Limb (tissue), 2 donors: Measurements from ENCODE around the gene WDR45.
A peak's percentile ranks its signal among the peaks of the same experiment; 100 is the strongest.

Experiments
- DNase-seq, 2 donors: peaks; one replicate each; pipeline ENCODE4 v3.0.0-alpha.2; 2016; ENCODE audit errors: extremely low spot score in 2 of 2

The WDR45 gene

DNA sequence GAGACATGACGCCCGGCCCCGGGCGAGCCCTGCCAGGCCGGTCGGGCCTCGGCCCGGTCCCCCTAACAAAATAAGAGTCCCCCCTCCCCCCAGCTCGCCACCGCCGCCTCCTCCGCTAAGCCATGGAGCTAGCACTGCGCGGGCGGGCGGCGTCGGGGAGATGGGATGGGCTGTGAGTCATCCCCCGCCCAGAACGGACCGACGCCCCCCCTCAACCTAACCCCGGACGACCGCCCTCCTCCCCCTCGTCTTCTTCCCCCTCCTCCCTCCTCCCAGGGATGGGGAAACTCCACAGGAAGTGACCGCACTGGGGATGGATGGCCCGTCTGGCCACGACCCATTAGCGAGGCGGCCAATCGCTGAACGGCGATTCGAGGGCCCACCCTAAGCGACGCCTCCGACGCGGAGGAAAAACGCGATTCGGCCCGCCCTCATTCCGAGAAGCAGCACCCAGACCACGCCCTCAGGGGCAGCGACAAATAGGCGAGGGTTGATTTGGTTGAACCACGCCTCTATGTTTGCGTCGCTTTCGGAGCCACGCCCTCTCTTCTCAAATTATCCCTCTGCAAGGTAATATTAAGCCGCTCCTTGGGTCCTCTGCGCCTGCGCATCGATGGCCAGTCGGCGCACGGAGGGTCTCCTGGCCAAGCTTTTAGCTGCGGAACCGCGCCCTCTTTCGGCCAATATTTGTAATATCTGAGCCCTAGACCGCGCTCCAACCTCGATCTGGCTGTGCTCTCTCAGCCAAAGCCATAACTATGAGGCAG lies 36.3 kb downstream of the WDR45 start, which contains the start of gene TFE3:
TSS of gene TFE3 (minus strand) at position 138 of the 767 bp plus-strand sequence. CDS start at position 7, 131 bp downstream.
- DNase-seq = peak; percentile 95 to 96

DNA sequence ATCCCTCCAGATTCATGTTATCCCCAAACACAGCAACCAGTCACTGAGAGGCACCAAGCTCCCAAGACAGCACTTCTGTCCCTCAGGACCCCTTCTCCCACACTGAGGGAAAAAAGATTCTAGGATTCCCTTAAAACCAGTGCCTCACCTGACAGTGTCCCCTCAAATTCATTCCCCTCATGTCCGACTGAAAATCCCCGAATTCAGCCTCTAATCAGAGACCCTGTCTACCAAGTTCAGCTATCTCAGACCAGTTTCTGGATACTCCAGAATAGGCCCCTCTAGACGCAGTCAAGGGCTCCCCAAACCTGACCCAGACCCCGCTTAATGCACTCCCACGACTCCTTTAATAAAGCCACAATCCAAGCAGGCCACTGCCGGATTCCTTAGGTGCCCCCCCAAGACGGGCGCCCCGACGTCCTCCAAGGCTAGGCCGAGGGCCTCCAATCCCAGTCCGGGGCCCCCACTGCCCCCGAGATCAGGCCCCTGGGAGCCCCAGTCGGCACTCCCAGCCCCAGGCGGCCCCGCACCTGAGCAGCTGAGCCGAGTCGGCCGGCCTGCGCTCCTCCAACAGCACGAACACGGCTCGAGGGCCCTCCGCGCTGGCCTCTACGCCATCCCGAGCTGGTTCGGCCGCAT lies 37.0 kb downstream of the WDR45 start:
- DNase-seq = no peak

DNA sequence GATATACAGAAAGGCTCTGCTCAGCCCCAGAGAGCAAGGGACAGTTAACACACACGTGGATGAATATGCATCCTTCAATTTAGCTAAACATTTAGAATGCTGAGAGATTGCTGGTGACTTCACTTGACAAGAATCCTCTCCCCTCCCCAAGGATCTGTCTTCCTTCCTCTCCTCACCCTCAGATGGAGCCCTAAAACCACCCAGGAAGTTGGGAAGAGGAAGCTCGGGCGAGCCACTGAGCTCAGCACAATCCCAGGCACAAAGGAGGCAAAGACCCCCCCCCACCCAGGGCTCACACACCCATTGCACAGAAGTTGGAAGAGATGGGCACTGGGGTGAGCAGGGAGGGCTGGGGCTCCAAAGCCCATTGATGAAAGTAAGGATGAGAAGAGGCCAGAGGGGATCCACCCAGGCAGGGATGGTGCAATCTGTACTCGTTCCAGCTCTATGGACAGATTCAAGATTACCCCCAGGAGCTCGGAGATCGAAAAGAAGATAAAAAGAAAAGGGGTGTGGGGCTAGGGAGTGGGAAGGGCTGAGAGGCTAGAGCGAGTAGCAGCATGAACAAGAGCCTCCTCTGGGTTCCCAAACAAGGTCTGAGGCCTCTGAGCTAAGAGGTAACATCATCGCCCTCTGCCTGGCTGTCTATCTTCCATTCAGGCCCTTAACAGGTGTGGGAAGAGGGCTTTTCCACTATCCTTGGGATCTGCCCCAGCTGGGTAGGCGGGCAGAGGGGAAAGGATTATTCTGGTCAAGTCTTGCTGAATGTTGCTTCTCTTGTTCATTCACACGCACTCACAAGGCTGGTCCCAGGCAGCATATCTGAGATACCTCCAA lies 37.7 kb downstream of the WDR45 start:
- no peak for DNase-seq

DNA sequence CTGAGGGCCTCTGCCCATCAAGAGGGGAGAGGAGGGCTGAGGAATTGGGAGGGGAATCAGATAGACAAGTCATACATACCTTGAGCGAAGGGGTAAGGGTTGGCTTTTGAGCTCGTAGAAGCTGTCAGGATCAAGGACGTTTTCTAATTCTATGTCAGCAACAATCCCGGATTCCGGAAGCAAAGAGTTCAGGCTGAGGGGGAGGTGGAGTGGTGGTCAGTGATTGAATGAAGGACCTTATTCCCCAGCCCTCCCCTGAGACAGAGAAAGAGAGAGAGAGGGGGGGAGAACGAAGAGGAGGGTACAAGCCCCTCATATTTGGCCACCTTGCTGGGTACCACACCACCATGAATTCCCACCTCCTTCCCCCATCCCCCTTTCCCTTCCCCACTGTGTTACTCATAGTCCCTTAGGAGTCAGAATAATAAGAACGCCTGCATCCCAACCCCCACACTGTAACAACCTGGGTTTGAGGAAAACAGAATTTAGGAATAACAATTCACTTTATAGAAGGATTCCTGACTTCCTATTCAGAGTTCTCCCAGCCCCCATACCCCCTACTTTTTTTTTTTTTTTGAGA lies 39.2 kb downstream of the WDR45 start:
- no peak for DNase-seq

DNA sequence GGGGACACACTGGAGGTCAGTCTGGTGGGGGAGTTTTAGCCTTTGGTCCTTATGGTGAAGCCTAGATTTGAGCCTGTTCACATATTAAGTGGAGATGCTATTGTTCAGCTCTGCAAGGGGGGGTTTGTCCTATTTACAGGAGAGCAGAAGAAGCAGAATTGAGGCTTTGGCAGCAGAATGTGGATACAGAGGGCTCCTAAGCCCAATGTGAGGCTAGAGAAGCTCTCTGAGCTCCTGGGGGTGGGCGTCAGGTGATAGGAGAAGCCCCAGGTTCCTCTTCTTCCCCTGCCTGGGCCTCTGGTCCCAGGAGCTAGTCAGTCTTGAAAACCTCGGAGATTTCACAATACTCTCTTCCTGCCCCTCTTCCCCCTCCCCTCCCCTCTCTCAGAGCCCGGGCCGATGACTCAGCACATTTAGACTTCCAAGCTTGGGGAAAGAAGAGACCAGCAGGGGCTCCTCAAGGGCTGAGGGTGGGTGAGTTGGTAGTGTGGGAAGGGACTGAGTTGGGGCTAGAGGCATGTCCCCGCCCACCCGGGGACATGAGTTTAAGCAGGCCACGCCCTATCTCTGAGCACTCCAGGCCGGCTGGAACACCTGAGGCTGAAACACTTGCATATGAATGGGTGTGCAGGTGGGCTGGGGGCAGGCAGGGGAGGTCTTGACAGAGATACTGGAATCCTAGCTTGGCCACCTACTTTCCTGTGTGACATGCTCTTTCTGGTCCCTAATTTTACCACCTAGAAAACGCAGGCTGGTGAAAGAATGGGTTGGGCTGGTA lies 39.9 kb downstream of the WDR45 start:
- peak; percentile 2 to 39 for DNase-seq

DNA sequence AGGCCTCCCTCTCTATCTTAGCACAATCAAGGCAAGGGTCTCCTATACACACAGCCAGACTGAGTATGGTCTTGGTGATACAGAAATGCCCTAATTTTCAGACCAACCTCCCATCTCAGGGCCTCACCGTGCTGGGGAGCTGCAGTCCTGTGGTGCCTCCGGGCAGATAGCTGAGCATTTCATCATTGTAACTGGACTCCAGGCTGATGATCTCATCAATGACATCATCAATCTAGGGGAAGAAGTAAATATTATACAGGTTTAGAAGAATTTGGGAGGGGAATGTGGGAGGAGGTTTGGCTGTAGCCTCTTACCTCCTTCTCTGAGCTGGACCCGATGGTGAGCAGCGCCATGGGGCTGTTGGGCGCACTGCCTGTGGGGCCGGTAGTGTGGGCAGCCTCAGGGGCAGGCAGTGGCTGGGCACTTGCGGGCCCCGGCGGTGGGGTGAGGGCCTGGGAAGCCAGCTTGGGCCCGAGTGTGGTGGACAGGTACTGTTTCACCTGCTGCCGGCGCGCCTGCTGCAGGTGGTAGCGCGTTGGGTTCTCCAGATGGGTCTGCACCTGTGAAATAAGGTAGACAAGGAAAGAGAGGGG lies 41.7 kb downstream of the WDR45 start:
- no peak for DNase-seq

DNA sequence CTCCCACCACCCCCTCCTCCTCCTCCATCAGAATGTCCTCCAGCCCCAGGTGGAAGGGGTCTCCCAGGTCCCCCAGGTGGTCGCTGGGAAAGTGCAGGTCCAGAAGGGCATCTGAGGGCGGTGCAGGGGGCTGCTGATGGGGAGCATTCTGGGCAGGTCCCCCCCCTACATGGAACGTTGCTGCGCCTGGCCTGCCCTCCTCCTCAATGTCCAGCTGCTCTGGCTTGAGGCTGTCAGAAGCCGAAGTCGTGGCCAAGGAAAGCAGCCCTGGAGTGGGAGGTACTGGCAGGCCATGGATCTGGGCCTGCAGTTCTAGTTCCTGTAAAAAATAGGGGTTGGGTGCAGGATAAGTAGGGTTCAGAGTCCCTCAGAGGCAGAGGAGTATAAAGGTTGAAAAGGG lies 49.4 kb downstream of the WDR45 start:
- DNase-seq = no peak

DNA sequence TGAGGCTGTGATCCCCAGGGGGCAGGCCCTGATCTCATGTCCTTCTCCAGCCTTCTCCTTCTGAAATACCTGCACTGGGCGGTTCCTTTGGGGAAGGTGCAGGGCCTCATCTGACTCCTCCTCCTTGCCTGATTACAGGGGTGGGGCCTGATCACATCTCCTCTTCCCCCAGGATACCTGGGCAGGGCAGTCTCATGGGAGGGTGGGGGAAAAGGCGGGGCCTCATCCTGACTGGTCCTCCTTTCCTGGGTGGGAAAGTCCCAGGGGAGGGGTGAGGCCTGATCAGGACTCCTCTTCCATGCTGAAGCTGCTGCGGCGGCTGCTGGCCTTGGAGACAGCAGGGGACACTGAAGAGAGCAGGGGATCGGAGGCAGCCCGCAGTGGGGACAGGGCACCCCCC lies 49.8 kb downstream of the WDR45 start:
- DNase-seq = no peak
